ENCODE results near the gene SV2B. TPM values are rescaled to one million over a fixed set of nuclear protein-coding genes. Genes with fewer than 3 reads are reported as not detected.
"Not testable (repeated sequence)": the region's sequence is repeated elsewhere in the genome, so short reads cannot be mapped to it uniquely, and the experiment has no call there.

The SV2B gene
- total and polyA plus RNA-seq, 2 donors, result 1.7 to 3.2 TPM

GRCh38 chr15:91320101-91320500 is 220.0 kb downstream of the SV2B start:
- H3K27me3 ChIP-seq (ENCODE audit: control insufficient read depth in 2 of 2, insufficient read depth in 1 of 2, low read length in 1 of 2), result no peaks in the 10 kb centered on the region
- H3K36me3 ChIP-seq (ENCODE audit: control insufficient read depth in 2 of 2, insufficient read depth in 2 of 2, low read length in 1 of 2), result no peaks in the 10 kb centered on the region
- peaks cover 0 to 15% of the 10 kb centered on the region in 2 donors for H3K4me1 ChIP-seq (ENCODE audit: control insufficient read depth in 2 of 2, insufficient read depth in 2 of 2, low read length in 2 of 2)
- peak overlapping the region in 1 of 2 donors; percentile 67 for H3K27ac ChIP-seq (ENCODE audit: low read depth in 1 of 2, low read length in 1 of 2)
- WGBS, result 53% methylated on average over 4 of the region's 4 CpGs
- DNase-seq (ENCODE audit: low read depth in 6 of 9, low spot score in 9 of 9), result peak in 1 of 9 donors; percentile 50
- no peak overlapping the region for H3K4me3 ChIP-seq (ENCODE audit: low read length in 2 of 2)
- no peaks in the 10 kb centered on the region for H3K9me3 ChIP-seq (ENCODE audit: control insufficient read depth in 2 of 2, insufficient read depth in 1 of 2, low read length in 1 of 2)

- H3K9me3 ChIP-seq (ENCODE audit: control insufficient read depth in 2 of 2, insufficient read depth in 1 of 2, low read length in 1 of 2), result peaks cover 0 to 10% of the 10 kb centered on the region in 2 donors
- peaks cover 0 to 4% of the 10 kb centered on the region in 2 donors for H3K4me1 ChIP-seq (ENCODE audit: control insufficient read depth in 2 of 2, insufficient read depth in 2 of 2, low read length in 2 of 2)
- DNase-seq (ENCODE audit: low read depth in 6 of 9, low spot score in 9 of 9), result no peak
- 79% methylated on average over 1 of the region's 1 CpG for WGBS
- no peak overlapping the region for H3K27ac ChIP-seq (ENCODE audit: low read depth in 1 of 2, low read length in 1 of 2)
- H3K36me3 ChIP-seq (ENCODE audit: control insufficient read depth in 2 of 2, insufficient read depth in 2 of 2, low read length in 1 of 2), result no peaks in the 10 kb centered on the region
- H3K4me3 ChIP-seq (ENCODE audit: low read length in 2 of 2), result no peak overlapping the region
- H3K27me3 ChIP-seq (ENCODE audit: control insufficient read depth in 2 of 2, insufficient read depth in 1 of 2, low read length in 1 of 2), result no peaks in the 10 kb centered on the region
These were observed 229.9 kb downstream of the SV2B start for GRCh38 chr15:91329914-91330313.

- Histone ChIP-seq H3K27me3 (ENCODE audit: control insufficient read depth in 2 of 2, insufficient read depth in 1 of 2, low read length in 1 of 2) (no peaks in the 10 kb centered on the region), H3K4me1 (ENCODE audit: control insufficient read depth in 2 of 2, insufficient read depth in 2 of 2, low read length in 2 of 2) (peaks cover 0 to 4% of the 10 kb centered on the region in 2 donors), H3K36me3 (ENCODE audit: control insufficient read depth in 2 of 2, insufficient read depth in 2 of 2, low read length in 1 of 2) (no peaks in the 10 kb centered on the region), H3K27ac (ENCODE audit: low read depth in 1 of 2, low read length in 1 of 2) (no peak overlapping the region), H3K9me3 (ENCODE audit: control insufficient read depth in 2 of 2, insufficient read depth in 1 of 2, low read length in 1 of 2) (peaks cover 0 to 10% of the 10 kb centered on the region in 2 donors), H3K4me3 (ENCODE audit: low read length in 2 of 2) (no peak overlapping the region)
- DNase-seq (ENCODE audit: low read depth in 6 of 9, low spot score in 9 of 9), result no peak
- 96% methylated on average over 4 of the region's 4 CpGs for WGBS
These were observed 231.5 kb downstream of the SV2B start for GRCh38 chr15:91331581-91331980.

- Histone ChIP-seq H3K4me3 (ENCODE audit: low read length in 2 of 2) (no peak overlapping the region), H3K36me3 (ENCODE audit: control insufficient read depth in 2 of 2, insufficient read depth in 2 of 2, low read length in 1 of 2) (no peaks in the 10 kb centered on the region), H3K27ac (ENCODE audit: low read depth in 1 of 2, low read length in 1 of 2) (no peak overlapping the region), H3K4me1 (ENCODE audit: control insufficient read depth in 2 of 2, insufficient read depth in 2 of 2, low read length in 2 of 2) (peaks cover 0 to 8% of the 10 kb centered on the region in 2 donors), H3K27me3 (ENCODE audit: control insufficient read depth in 2 of 2, insufficient read depth in 1 of 2, low read length in 1 of 2) (no peaks in the 10 kb centered on the region), H3K9me3 (ENCODE audit: control insufficient read depth in 2 of 2, insufficient read depth in 1 of 2, low read length in 1 of 2) (no peaks in the 10 kb centered on the region)
- no peak for DNase-seq (ENCODE audit: low read depth in 6 of 9, low spot score in 9 of 9)
- WGBS, result 88% methylated on average over 3 of the region's 3 CpGs
These were observed 235.6 kb downstream of the SV2B start for GRCh38 chr15:91335702-91336101.

- peak in 1 of 9 donors; percentile 51 for DNase-seq (ENCODE audit: low read depth in 6 of 9, low spot score in 9 of 9)
- Histone ChIP-seq H3K27me3 (ENCODE audit: control insufficient read depth in 2 of 2, insufficient read depth in 1 of 2, low read length in 1 of 2) (no peaks in the 10 kb centered on the region), H3K4me3 (ENCODE audit: low read length in 2 of 2) (no peak overlapping the region), H3K27ac (ENCODE audit: low read depth in 1 of 2, low read length in 1 of 2) (no peak overlapping the region), H3K4me1 (ENCODE audit: control insufficient read depth in 2 of 2, insufficient read depth in 2 of 2, low read length in 2 of 2) (peaks cover 0 to 8% of the 10 kb centered on the region in 2 donors), H3K9me3 (ENCODE audit: control insufficient read depth in 2 of 2, insufficient read depth in 1 of 2, low read length in 1 of 2) (no peaks in the 10 kb centered on the region), H3K36me3 (ENCODE audit: control insufficient read depth in 2 of 2, insufficient read depth in 2 of 2, low read length in 1 of 2) (no peaks in the 10 kb centered on the region)
- WGBS, result 54% methylated on average over 3 of the region's 3 CpGs
These were observed 236.6 kb downstream of the SV2B start for GRCh38 chr15:91336687-91337086.

GRCh38 chr15:91338766-91339165 is 238.7 kb downstream of the SV2B start:
- Histone ChIP-seq H3K4me3 (ENCODE audit: low read length in 2 of 2) (no peak overlapping the region), H3K27ac (ENCODE audit: low read depth in 1 of 2, low read length in 1 of 2) (no peak overlapping the region), H3K4me1 (ENCODE audit: control insufficient read depth in 2 of 2, insufficient read depth in 2 of 2, low read length in 2 of 2) (peaks cover 0 to 8% of the 10 kb centered on the region in 2 donors), H3K36me3 (ENCODE audit: control insufficient read depth in 2 of 2, insufficient read depth in 2 of 2, low read length in 1 of 2) (no peaks in the 10 kb centered on the region), H3K9me3 (ENCODE audit: control insufficient read depth in 2 of 2, insufficient read depth in 1 of 2, low read length in 1 of 2) (no peaks in the 10 kb centered on the region), H3K27me3 (ENCODE audit: control insufficient read depth in 2 of 2, insufficient read depth in 1 of 2, low read length in 1 of 2) (no peaks in the 10 kb centered on the region)
- 24% methylated on average over 3 of the region's 3 CpGs for WGBS
- DNase-seq (ENCODE audit: low read depth in 6 of 9, low spot score in 9 of 9), result peak in 3 of 9 donors; percentile 27 to 59 (median 34)

GRCh38 chr15:91342097-91342496 is 242.0 kb downstream of the SV2B start:
- WGBS, result 93% methylated on average over 7 of the region's 7 CpGs
- no peak for DNase-seq (ENCODE audit: low read depth in 6 of 9, low spot score in 9 of 9)
- no peaks in the 10 kb centered on the region for H3K9me3 ChIP-seq (ENCODE audit: control insufficient read depth in 2 of 2, insufficient read depth in 1 of 2, low read length in 1 of 2)
- no peaks in the 10 kb centered on the region for H3K36me3 ChIP-seq (ENCODE audit: control insufficient read depth in 2 of 2, insufficient read depth in 2 of 2, low read length in 1 of 2)
- H3K4me1 ChIP-seq (ENCODE audit: control insufficient read depth in 2 of 2, insufficient read depth in 2 of 2, low read length in 2 of 2), result peaks cover 0 to under 1% of the 10 kb centered on the region in 2 donors
- H3K27me3 ChIP-seq (ENCODE audit: control insufficient read depth in 2 of 2, insufficient read depth in 1 of 2, low read length in 1 of 2), result no peaks in the 10 kb centered on the region
- no peak overlapping the region for H3K4me3 ChIP-seq (ENCODE audit: low read length in 2 of 2)
- no peak overlapping the region for H3K27ac ChIP-seq (ENCODE audit: low read depth in 1 of 2, low read length in 1 of 2)

- H3K4me1 ChIP-seq (ENCODE audit: control insufficient read depth in 2 of 2, insufficient read depth in 2 of 2, low read length in 2 of 2); H3K9me3 ChIP-seq (ENCODE audit: control insufficient read depth in 2 of 2, insufficient read depth in 1 of 2, low read length in 1 of 2); H3K36me3 ChIP-seq (ENCODE audit: control insufficient read depth in 2 of 2, insufficient read depth in 2 of 2, low read length in 1 of 2); H3K27ac ChIP-seq (ENCODE audit: low read depth in 1 of 2, low read length in 1 of 2); DNase-seq (ENCODE audit: low read depth in 6 of 9, low spot score in 9 of 9); H3K27me3 ChIP-seq (ENCODE audit: control insufficient read depth in 2 of 2, insufficient read depth in 1 of 2, low read length in 1 of 2); H3K4me3 ChIP-seq (ENCODE audit: low read length in 2 of 2): not testable (repeated sequence)
- 81% methylated on average over 3 of the region's 3 CpGs for WGBS
These were observed 244.9 kb downstream of the SV2B start for GRCh38 chr15:91344912-91345311.

GRCh38 chr15:91345736-91346135 is 245.7 kb downstream of the SV2B start:
- Histone ChIP-seq H3K4me1 (ENCODE audit: control insufficient read depth in 2 of 2, insufficient read depth in 2 of 2, low read length in 2 of 2) (peaks cover 0 to 9% of the 10 kb centered on the region in 2 donors), H3K4me3 (ENCODE audit: low read length in 2 of 2) (no peak overlapping the region), H3K27me3 (ENCODE audit: control insufficient read depth in 2 of 2, insufficient read depth in 1 of 2, low read length in 1 of 2) (no peaks in the 10 kb centered on the region), H3K36me3 (ENCODE audit: control insufficient read depth in 2 of 2, insufficient read depth in 2 of 2, low read length in 1 of 2) (no peaks in the 10 kb centered on the region), H3K27ac (ENCODE audit: low read depth in 1 of 2, low read length in 1 of 2) (no peak overlapping the region), H3K9me3 (ENCODE audit: control insufficient read depth in 2 of 2, insufficient read depth in 1 of 2, low read length in 1 of 2) (peaks cover 0 to 1% of the 10 kb centered on the region in 2 donors)
- 94% methylated on average over 5 of the region's 5 CpGs for WGBS
- DNase-seq (ENCODE audit: low read depth in 6 of 9, low spot score in 9 of 9), result no peak

- peaks cover 0 to 9% of the 10 kb centered on the region in 2 donors for H3K4me1 ChIP-seq (ENCODE audit: control insufficient read depth in 2 of 2, insufficient read depth in 2 of 2, low read length in 2 of 2)
- no peak overlapping the region for H3K27ac ChIP-seq (ENCODE audit: low read depth in 1 of 2, low read length in 1 of 2)
- no peaks in the 10 kb centered on the region for H3K36me3 ChIP-seq (ENCODE audit: control insufficient read depth in 2 of 2, insufficient read depth in 2 of 2, low read length in 1 of 2)
- H3K9me3 ChIP-seq (ENCODE audit: control insufficient read depth in 2 of 2, insufficient read depth in 1 of 2, low read length in 1 of 2), result peaks cover 0 to 1% of the 10 kb centered on the region in 2 donors
- no peak for DNase-seq (ENCODE audit: low read depth in 6 of 9, low spot score in 9 of 9)
- no peak overlapping the region for H3K4me3 ChIP-seq (ENCODE audit: low read length in 2 of 2)
- H3K27me3 ChIP-seq (ENCODE audit: control insufficient read depth in 2 of 2, insufficient read depth in 1 of 2, low read length in 1 of 2), result no peaks in the 10 kb centered on the region
- 90% methylated on average over 2 of the region's 2 CpGs for WGBS
These were observed 246.2 kb downstream of the SV2B start for GRCh38 chr15:91346259-91346658.
